NCI-H524 treated with DMSO at 0.1 percent for 48 hours (cell line): ENCODE measurements around the gene ATOSA.
A peak's percentile ranks its signal among the peaks of the same experiment; 100 is the strongest.

Experiments
- DNase-seq: peaks from one replicate; lab custom pipeline; 2025; lab: John Stamatoyannopoulos, UW

Gene ATOSA

GRCh38 chr15:52651868-52652267 is 27.3 kb downstream of the ATOSA start:
- peak; percentile 33 for DNase-seq

- DNase-seq = no peak
Measured at GRCh38 chr15:52651114-52651513, 28.1 kb downstream of the ATOSA start.

- no peak for DNase-seq
Measured at GRCh38 chr15:52649686-52650085, 29.5 kb downstream of the ATOSA start.

DNA sequence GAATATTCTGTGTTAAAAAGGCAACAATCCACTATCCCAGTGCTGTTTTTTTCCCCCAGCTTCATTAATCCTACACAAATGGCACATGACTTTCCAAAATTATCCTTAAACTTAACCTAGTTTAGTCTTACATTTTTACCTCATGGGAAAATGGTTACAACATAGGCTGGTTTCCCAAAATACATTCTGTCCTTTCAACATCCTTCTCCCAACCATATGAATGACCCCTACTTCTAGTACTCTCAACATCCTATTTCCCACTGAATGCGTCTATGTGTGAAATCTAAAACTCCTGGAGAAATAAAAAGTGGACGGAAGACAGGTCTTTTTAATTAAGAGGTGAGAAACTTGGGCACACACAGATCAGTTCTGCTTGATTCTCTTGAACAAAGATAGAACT is 33.3 kb downstream of the ATOSA start:
- DNase-seq = no peak

DNA sequence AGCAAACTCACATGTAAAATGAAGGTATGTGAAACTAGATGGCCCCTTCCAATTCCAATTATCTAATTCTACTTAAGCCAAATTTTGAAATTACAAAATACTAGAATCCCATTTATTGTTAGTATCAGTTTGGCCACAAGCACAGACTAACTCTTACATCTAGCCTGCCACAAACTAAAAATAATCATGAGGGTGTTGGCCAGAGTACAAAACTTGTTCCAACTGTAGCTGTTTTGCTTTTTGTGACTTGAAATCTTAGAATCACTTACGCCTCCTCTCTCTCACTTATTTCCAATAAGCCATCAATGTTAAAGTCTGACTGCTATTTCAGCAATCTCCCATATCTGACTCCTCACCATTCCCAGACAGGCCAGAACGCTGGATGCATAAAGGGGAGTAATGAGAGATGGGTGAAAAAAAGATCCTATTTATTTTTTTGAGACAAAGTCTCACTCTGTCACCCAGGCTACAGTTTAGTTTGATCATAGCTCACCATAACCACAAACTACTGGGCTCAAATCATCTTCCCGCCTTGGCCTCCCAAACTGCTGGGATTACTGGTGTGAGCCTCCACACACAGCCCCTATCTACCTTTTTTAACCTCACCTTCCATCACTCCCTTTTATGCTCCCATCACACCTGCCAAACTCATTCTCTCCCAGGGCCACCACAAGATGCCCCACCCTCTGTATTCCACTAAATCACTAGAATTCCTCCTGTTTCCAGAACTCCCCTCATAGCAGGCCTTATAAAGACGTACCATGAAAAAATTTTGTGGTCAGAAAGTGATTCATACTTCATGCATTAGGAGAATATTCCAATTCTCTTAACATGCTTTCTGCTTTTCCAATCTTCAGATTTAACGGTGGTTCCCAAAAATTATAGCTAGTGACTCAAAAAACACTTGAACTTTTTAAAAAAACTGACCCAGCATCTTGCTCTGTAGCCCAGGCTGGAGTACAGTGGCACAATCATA is 36.5 kb downstream of the ATOSA start:
- DNase-seq = no peak

DNA sequence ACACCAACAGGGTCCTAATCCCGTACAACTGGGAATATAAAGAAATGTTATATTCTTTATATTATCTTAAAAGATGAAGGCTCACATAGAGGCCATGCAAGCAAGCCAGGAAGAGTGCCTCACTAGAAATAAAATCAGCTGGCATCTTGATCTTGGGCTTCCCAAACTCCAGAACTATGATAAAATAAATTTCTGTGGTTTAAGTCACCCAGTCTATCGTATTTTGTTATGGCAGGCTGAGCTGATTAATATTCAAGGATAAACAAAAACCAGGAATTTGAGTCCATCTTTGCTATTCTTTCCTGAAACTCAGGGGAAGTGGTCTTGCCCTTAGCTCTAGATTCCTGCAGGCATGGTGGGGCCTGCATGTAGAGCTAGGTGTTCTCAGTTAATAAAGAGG is 42.7 kb downstream of the ATOSA start:
- no peak for DNase-seq

DNA sequence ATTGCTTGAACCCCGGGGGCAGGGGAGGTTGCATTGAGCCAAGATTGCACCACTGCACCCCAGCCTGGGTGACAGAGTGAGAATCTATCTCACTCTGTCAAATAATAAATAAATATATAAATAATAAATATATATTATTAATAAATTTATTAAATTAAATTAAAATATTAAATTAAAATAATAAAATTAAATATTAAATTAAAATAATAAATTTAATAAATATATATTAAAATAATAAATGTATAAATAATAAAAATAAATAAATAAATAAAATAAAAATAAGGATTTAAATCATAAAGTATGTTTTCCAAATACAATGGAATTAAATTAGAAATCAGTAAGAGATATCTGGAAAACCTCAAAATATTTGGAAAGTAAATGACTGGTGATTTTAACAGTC is 43.3 kb downstream of the ATOSA start:
- DNase-seq = no peak
